AG09309 (cell line): Measurements from ENCODE around the gene CAMK1G.
A peak's percentile ranks its signal among the peaks of the same experiment; 100 is the strongest.

ENCODE experiments used
- DNase-seq: peaks from one replicate; pipeline ENCODE4 v3.0.0-alpha.2; 2010; ENCODE audit warnings: low read depth
- H3K4me3 ChIP-seq: 2 replicates; pipeline ENCODE4 v1.5.1; 2011; ENCODE audit warnings: mild to moderate bottlenecking, low read depth, low read length, moderate library complexity; ENCODE audit not compliant: control insufficient read depth
- CTCF ChIP-seq: IDR thresholded peaks from 2 replicates; pipeline ENCODE4 v1.5.1; 2011; ENCODE audit warnings: mild to moderate bottlenecking, low read depth, low read length, inconsistent platforms; ENCODE audit not compliant: insufficient read depth, control insufficient read depth; ENCODE audit errors: missing control alignments

Gene CAMK1G

GRCh38 chr1:209645574-209646452, 62.3 kb downstream of the CAMK1G start:
- H3K4me3 ChIP-seq, result no peak overlapping the region
- DNase-seq, result no peak
- no peak for TF ChIP-seq CTCF

- no peak overlapping the region for H3K4me3 ChIP-seq
- DNase-seq, result no peak
- peak; percentile 53 for TF ChIP-seq CTCF
Measured at GRCh38 chr1:209646558-209646957, 63.0 kb downstream of the CAMK1G start.

GRCh38 chr1:209647156-209647555, 63.6 kb downstream of the CAMK1G start:
- TF ChIP-seq CTCF, result no peak
- no peak overlapping the region for H3K4me3 ChIP-seq
- DNase-seq, result no peak

GRCh38 chr1:209648346-209648745, 64.8 kb downstream of the CAMK1G start:
- no peak overlapping the region for H3K4me3 ChIP-seq
- no peak for TF ChIP-seq CTCF

GRCh38 chr1:209648931-209649776, 65.6 kb downstream of the CAMK1G start:
- peak; percentile 89 for DNase-seq
- no peak overlapping the region for H3K4me3 ChIP-seq
- TF ChIP-seq CTCF, result no peak

More at GRCh38 chr1:209648346-209648745, 64.8 kb downstream of the CAMK1G start:
- DNase-seq, result no peak

- no peak overlapping the region for H3K4me3 ChIP-seq
- no peak for DNase-seq
- no peak for TF ChIP-seq CTCF
Measured at GRCh38 chr1:209650454-209650853, 66.9 kb downstream of the CAMK1G start.
